Activated CD8-positive, alpha-beta memory T cell treated with anti-CD3 and anti-CD28 coated beads for 24 hours (primary cell): ENCODE results near the gene SHANK1.
A peak's percentile ranks its signal among the peaks of the same experiment; 100 is the strongest.

Experiments
- DNase-seq: peaks from one replicate; pipeline ENCODE4 v3.0.0-alpha.2; 2020

Gene SHANK1

GRCh38 chr19:50658441-50659317, 60.9 kb downstream of the SHANK1 start:
- DNase-seq = peak; percentile 86

- DNase-seq = peak; percentile 90
Measured at GRCh38 chr19:50657712-50658440, 61.7 kb downstream of the SHANK1 start.

- no peak for DNase-seq
Measured at GRCh38 chr19:50657222-50657669, 62.4 kb downstream of the SHANK1 start.

- DNase-seq = no peak
Measured at GRCh38 chr19:50654882-50655281, 64.7 kb downstream of the SHANK1 start.

- no peak for DNase-seq
Measured at GRCh38 chr19:50652722-50653121, 66.9 kb downstream of the SHANK1 start.

- DNase-seq = no peak
Measured at GRCh38 chr19:50651174-50651573, 68.4 kb downstream of the SHANK1 start.

GRCh38 chr19:50649433-50650391, 69.9 kb downstream of the SHANK1 start, which contains the start of gene C19orf81:
Gene C19orf81 (plus strand): TSS chr19:50649445. CDS start chr19:50649445, 0 bp downstream.
- DNase-seq = no peak

- no peak for DNase-seq
Measured at GRCh38 chr19:50648659-50649058, 70.9 kb downstream of the SHANK1 start.

GRCh38 chr19:50647879-50648615, 71.6 kb downstream of the SHANK1 start:
- no peak for DNase-seq

GRCh38 chr19:50646074-50646807, 73.4 kb downstream of the SHANK1 start:
- DNase-seq = no peak

GRCh38 chr19:50645107-50645506, 74.5 kb downstream of the SHANK1 start:
- no peak for DNase-seq

GRCh38 chr19:50644315-50644915, 75.2 kb downstream of the SHANK1 start:
- DNase-seq = no peak

GRCh38 chr19:50640368-50640767, 79.2 kb downstream of the SHANK1 start:
- DNase-seq = no peak

GRCh38 chr19:50639121-50640112, 80.2 kb downstream of the SHANK1 start, which contains the start of gene SYT3:
Gene SYT3 (minus strand): TSS chr19:50639881. CDS start chr19:50637411, 2,470 bp downstream.
- DNase-seq = peak; percentile 77

GRCh38 chr19:50638600-50638999, 81.0 kb downstream of the SHANK1 start:
- no peak for DNase-seq

- no peak for DNase-seq
Measured at GRCh38 chr19:50636317-50637085, 83.1 kb downstream of the SHANK1 start.

GRCh38 chr19:50633973-50634372, 85.6 kb downstream of the SHANK1 start:
- no peak for DNase-seq

- DNase-seq = no peak
Measured at GRCh38 chr19:50633359-50633758, 86.2 kb downstream of the SHANK1 start.
